Activated CD8-positive, alpha-beta memory T cell treated with anti-CD3 and anti-CD28 coated beads, Interleukin-2, amount 50 U/mL, for 1 hour (primary cell): ENCODE data around the gene KCND3.

Experiments used
- DNase-seq: peaks from one replicate; pipeline ENCODE4 v3.0.0-alpha.2; 2020; ENCODE audit errors: extremely low read depth

The KCND3 gene

DNA sequence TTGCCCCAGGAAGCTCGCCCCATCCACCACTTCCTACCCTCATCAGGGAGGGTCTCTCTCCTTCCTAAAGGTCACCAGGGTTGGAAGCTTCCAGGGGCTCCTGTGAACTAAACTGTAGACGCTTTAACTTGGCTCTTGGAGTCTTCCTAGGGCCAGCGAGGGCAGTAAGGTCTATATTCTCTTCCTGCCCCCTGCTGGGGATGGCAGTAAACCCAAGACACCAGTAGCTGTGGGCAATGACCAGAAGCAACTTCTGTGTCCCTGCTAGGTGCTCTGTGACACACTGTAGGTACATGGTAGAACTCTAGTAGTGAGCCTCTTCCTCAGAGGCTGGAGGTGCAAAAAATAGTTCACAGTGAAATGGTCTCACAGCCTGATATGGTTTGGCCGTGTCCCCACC lies 30.0 kb downstream of the KCND3 start:
- DNase-seq, result no peak

DNA sequence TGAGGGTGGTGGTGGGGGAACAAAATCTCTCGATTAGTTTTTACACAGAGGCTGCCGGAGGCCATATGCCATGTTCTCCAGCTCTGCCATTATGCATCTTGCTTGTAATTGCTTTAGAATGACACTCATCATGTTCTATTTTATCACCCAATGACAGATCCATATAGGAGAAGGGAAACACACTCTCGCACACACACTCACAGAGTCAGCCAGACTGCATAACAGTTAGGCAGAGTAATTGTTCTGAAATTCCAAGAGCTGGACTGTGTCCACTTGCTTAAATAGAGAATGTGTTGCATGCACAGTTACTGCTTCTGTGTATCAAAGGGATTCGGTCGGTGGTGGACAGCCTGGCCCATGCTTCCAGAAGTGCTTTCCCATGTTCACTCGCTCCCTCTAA lies 30.6 kb downstream of the KCND3 start:
- no peak for DNase-seq

GRCh38 chr1:111958075-111958474 lies 31.4 kb downstream of the KCND3 start:
- DNase-seq, result no peak

GRCh38 chr1:111956155-111956771 lies 33.2 kb downstream of the KCND3 start:
- DNase-seq, result no peak

GRCh38 chr1:111955755-111956154 lies 33.7 kb downstream of the KCND3 start:
- no peak for DNase-seq

DNA sequence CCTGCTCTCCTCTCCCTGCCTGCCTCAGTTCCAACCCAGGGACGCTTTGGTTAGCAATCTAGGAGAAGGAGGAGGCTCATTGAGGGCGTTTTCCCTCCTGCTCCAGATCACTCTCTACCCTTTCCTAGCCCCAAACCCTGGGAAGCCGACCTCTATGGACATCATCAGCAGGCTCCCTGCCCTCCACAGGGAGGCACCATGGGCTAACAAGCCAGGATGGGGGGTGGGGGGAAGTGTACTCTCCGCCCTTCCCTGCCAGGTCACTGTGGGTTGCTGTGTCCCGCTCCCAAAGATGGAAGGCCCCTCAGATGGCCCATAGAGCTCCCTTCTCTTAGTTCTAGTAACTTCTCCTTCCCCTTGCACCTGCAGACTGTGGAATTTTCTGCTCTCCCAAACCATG lies 35.7 kb downstream of the KCND3 start:
- DNase-seq, result no peak

DNA sequence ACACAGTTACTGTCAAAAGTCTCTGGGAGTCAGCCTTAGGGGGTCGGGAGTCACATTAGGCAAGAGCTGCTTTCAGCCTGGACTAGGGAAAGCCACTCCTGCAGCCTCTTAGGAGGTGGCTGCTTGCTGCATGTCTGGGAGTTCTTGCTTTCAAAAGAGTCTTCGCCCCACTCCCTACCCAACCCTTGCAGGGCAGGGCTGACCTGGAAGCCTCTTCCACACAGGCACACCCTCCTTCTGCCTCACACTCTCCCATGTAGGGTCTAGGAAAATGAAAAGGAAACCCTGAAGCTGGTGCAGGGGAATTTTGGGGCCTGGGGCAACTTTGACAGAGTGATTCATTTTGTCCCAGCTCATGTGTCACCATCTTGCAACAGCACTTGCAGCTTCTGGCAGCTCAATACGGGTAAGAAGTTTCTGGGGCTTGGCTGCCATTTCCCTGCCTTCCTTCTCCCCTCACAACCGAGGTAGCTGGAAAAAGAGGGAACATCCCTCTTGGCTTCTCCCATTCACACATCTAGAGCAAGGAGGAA lies 37.3 kb downstream of the KCND3 start:
- no peak for DNase-seq

- no peak for DNase-seq
Observed at GRCh38 chr1:111948209-111949171, 41.0 kb downstream of the KCND3 start.

GRCh38 chr1:111943846-111944749 lies 45.4 kb downstream of the KCND3 start:
- no peak for DNase-seq

DNA sequence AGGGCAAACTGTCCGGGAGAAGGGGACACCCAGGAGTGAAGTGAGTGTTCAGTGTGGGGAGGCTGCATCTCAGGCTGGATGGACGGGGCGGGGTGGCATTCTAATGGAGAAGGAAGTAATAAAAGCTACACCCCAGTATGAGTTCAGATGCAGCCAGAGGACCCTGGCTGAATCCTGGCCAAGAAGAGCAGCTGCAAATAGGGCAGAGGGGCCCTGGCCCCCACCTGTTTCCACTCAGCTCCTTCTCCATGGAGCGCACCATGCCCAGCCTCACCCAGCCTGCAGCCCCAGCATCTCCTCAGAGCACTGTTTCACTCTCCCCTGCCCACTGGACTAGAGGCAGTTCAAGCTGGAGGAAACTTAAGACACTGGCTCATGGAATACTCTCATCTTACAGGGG lies 46.4 kb downstream of the KCND3 start:
- no peak for DNase-seq

GRCh38 chr1:111938536-111938935 lies 50.9 kb downstream of the KCND3 start:
- DNase-seq, result no peak

GRCh38 chr1:111938123-111938522 lies 51.3 kb downstream of the KCND3 start:
- no peak for DNase-seq

- DNase-seq, result no peak
Observed at GRCh38 chr1:111937147-111937725, 52.2 kb downstream of the KCND3 start.

- no peak for DNase-seq
Observed at GRCh38 chr1:111934106-111934852, 55.2 kb downstream of the KCND3 start.

GRCh38 chr1:111930356-111930755 lies 59.1 kb downstream of the KCND3 start:
- no peak for DNase-seq

DNA sequence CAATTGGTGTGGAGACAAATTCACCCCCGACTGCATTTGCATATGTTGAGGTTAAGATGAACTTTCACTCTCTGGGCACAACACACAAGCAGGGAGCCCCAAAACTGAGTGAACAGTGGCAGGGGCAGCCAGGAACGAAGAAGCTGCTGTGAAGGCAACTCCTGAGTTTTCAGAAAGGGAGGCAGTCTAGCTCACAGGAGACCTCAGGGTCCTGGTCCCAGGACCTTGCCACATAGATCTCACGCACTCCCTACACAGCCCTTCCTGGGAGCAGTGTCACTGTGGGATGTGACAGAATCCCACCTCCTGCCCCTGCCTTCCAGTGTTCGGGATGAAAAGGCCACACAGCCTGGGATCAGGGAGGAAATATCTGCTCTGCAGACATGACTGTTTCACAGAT lies 60.9 kb downstream of the KCND3 start:
- no peak for DNase-seq

- no peak for DNase-seq
Observed at GRCh38 chr1:111927652-111928051, 61.8 kb downstream of the KCND3 start.

DNA sequence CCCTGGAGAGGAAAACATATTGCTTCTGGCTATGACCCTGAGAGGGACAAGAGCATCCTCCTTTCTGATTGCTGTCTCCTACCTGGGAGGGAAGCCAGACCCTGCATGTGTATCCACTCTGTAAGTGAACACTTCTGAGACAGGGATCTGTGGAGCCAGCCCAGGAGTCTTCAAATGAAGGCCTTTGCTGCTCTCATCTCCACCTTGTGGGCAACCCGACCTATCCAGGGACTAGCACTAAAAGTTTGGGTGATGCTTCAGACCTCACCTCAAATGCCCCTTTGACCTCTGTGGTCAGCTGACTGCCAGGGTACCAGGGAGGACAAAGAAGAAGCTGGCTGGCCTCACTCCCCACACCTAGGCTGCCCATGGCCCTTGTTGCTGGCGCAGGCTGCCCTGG lies 64.7 kb downstream of the KCND3 start:
- no peak for DNase-seq

DNA sequence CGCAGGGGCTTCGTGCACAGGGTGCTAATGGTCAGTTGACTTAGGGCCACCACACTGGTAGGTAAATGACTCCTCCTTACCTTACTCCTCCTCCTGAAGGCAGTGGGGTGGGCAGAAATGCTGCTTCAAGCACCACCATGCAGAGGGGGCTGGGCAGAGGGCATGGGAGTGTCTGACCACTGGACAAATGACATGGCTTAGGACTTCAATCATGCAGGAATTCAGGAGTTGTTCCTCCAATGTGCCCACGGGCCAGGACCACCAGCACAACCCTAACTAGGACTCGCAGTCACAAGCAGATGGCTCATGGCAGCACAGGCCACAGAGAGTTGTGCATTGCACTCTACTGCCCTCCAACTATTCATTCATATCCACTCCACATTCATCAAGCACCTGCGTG lies 65.7 kb downstream of the KCND3 start:
- no peak for DNase-seq

DNA sequence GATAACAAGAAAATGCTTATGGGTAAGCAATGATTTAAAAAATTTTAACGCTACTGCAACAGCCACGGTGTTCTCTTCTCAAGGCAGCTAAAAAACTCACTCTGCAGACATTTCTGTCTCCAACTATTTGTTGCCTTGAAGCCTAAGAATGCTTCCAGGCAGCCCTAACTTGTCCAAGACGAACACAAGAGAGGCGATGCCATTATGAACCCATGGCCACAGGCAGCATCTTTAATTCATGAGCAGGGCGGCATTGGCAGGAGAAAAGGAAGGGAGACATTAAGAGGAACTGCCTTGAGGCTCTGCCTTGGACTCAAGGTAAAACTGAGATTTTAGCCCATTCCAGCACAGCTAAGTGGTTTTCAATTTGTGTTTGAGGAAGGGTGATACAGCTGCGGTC lies 67.5 kb downstream of the KCND3 start:
- no peak for DNase-seq
